HEK293T (cell line): ENCODE results near the gene HOXD11.

ENCODE experiments used
- ELF4 ChIP-seq: fragments of 450-650 bp; IDR thresholded peaks from 2 replicates; pipeline ENCODE4 v1.6.1; 2017; ENCODE audit warnings: antibody characterized with exemption
- FOXK2 ChIP-seq: fragments of 450-650 bp; IDR thresholded peaks from 2 replicates; pipeline ENCODE4 v1.6.1; 2016; ENCODE audit warnings: mild to moderate bottlenecking
- FOXM1 ChIP-seq: fragments of 450-650 bp; IDR thresholded peaks from 2 replicates; pipeline ENCODE4 v1.6.1; 2017; ENCODE audit warnings: mild to moderate bottlenecking, borderline replicate concordance
- HDGF ChIP-seq: fragments of 450-650 bp; IDR thresholded peaks from 2 replicates; pipeline ENCODE4 v1.6.1; 2017; ENCODE audit warnings: antibody characterized with exemption, borderline replicate concordance
- SP1 ChIP-seq: fragments of 450-650 bp; IDR thresholded peaks from 2 replicates; pipeline ENCODE4 v1.6.1; 2017

GRCh38 chr2:176104316-176105077, 2.6 kb upstream of the HOXD11 start:
- TF ChIP-seq ELF4 (no peak), FOXK2 (no peak), FOXM1 (no peak), HDGF (no peak), SP1 (no peak)
